Kidney capillary endothelial cell (primary cell): ENCODE data around the gene NME9.
"Not testable (repeated sequence)": the region's sequence is repeated elsewhere in the genome, so short reads cannot be mapped to it uniquely, and the experiment has no call there.

Experiments used
- DNase-seq: peaks from one replicate; pipeline ENCODE4 v3.0.0-alpha.2; 2018; ENCODE audit warnings: low spot score

Gene NME9

GRCh38 chr3:138329127-138329983, at the start of gene NME9:
Gene NME9 (minus strand): TSS chr3:138329851. CDS start chr3:138329335, 516 bp downstream.
- DNase-seq: peak; percentile 46

- DNase-seq: no peak
Observed at GRCh38 chr3:138378990-138379389, 49.3 kb upstream of the NME9 start.

GRCh38 chr3:138378331-138378730, 48.7 kb upstream of the NME9 start:
- no peak for DNase-seq

- DNase-seq: no peak
Observed at GRCh38 chr3:138377804-138378203, 48.2 kb upstream of the NME9 start.

- not testable (repeated sequence) for DNase-seq
Observed at GRCh38 chr3:138377212-138377611, 47.6 kb upstream of the NME9 start.

GRCh38 chr3:138376663-138377062, 47.0 kb upstream of the NME9 start:
- DNase-seq: no peak

- DNase-seq: no peak
Observed at GRCh38 chr3:138375447-138375846, 45.8 kb upstream of the NME9 start.

- no peak for DNase-seq
Observed at GRCh38 chr3:138374573-138375134, 45.0 kb upstream of the NME9 start.

- DNase-seq: no peak
Observed at GRCh38 chr3:138373736-138374094, 44.1 kb upstream of the NME9 start.

- no peak for DNase-seq
Observed at GRCh38 chr3:138373087-138373735, 43.6 kb upstream of the NME9 start.

GRCh38 chr3:138371070-138371965, 41.7 kb upstream of the NME9 start:
- no peak for DNase-seq

GRCh38 chr3:138370321-138370720, 40.7 kb upstream of the NME9 start:
- DNase-seq: no peak

- no peak for DNase-seq
Observed at GRCh38 chr3:138369151-138369900, 39.7 kb upstream of the NME9 start.

GRCh38 chr3:138367911-138368310, 38.3 kb upstream of the NME9 start:
- DNase-seq: no peak

GRCh38 chr3:138367326-138367850, 37.7 kb upstream of the NME9 start:
- no peak for DNase-seq

GRCh38 chr3:138366006-138366759, 36.5 kb upstream of the NME9 start:
- DNase-seq: no peak

GRCh38 chr3:138365253-138365555, 35.6 kb upstream of the NME9 start:
- DNase-seq: no peak

- DNase-seq: no peak
Observed at GRCh38 chr3:138364356-138365252, 35.0 kb upstream of the NME9 start.

- no peak for DNase-seq
Observed at GRCh38 chr3:138363322-138363721, 33.7 kb upstream of the NME9 start.

- no peak for DNase-seq
Observed at GRCh38 chr3:138362538-138362937, 32.9 kb upstream of the NME9 start.
